Measurements from ENCODE around the gene GRK2.

- TF ChIP-seq CTCF (IDR thresholded peaks at IDR 0.05 in 2 of 3, conservative IDR thresholded peaks at IDR 0.05 in 1 of 3; ENCODE audit: insufficient read depth in 2 of 3, low read depth in 1 of 3, low read length in 3 of 3) (no peak), ARID2 (IDR thresholded peaks at IDR 0.05) (no peak), ATF3 (IDR thresholded peaks at IDR 0.05) (no peak), ATF3 (CRISPR knock-in tag; conservative IDR thresholded peaks at IDR 0.05) (no peak)
- TF ChIP-seq, protein P1, sequence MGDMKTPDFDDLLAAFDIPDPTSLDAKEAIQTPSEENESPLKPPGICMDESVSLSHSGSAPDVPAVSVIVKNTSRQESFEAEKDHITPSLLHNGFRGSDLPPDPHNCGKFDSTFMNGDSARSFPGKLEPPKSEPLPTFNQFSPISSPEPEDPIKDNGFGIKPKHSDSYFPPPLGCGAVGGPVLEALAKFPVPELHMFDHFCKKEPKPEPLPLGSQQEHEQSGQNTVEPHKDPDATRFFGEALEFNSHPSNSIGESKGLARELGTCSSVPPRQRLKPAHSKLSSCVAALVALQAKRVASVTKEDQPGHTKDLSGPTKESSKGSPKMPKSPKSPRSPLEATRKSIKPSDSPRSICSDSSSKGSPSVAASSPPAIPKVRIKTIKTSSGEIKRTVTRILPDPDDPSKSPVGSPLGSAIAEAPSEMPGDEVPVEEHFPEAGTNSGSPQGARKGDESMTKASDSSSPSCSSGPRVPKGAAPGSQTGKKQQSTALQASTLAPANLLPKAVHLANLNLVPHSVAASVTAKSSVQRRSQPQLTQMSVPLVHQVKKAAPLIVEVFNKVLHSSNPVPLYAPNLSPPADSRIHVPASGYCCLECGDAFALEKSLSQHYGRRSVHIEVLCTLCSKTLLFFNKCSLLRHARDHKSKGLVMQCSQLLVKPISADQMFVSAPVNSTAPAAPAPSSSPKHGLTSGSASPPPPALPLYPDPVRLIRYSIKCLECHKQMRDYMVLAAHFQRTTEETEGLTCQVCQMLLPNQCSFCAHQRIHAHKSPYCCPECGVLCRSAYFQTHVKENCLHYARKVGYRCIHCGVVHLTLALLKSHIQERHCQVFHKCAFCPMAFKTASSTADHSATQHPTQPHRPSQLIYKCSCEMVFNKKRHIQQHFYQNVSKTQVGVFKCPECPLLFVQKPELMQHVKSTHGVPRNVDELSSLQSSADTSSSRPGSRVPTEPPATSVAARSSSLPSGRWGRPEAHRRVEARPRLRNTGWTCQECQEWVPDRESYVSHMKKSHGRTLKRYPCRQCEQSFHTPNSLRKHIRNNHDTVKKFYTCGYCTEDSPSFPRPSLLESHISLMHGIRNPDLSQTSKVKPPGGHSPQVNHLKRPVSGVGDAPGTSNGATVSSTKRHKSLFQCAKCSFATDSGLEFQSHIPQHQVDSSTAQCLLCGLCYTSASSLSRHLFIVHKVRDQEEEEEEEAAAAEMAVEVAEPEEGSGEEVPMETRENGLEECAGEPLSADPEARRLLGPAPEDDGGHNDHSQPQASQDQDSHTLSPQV (IDR thresholded peaks at IDR 0.05): no peak
These were observed 26.4 kb downstream of the GRK2 start for GRCh38 chr11:67292671-67293070.

All from K562 (cell line).